Liver (tissue), 9 donors: Measurements from ENCODE around the gene GRID2IP. TPM values are rescaled to one million over a fixed set of nuclear protein-coding genes. Genes with fewer than 3 reads are reported as not detected.

Experiments
- DNase-seq: peaks from one replicate; pipeline ENCODE4 v3.0.0-alpha.2; 2017; ENCODE audit warnings: low spot score
- H3K27ac ChIP-seq, 2 donors: one replicate each; pipeline ENCODE4 v1.7.0; 2013; ENCODE audit warnings: inconsistent platforms in 2 of 2, low read length in 2 of 2, control low read depth in 1 of 2, low read depth in 1 of 2, mild to moderate bottlenecking in 1 of 2
- H3K27me3 ChIP-seq, 4 donors: one replicate each; pipeline versions ENCODE4 v1.6.1 to v1.7.0; 2013; ENCODE audit warnings: low read length in 3 of 4, inconsistent platforms in 1 of 4, mild to moderate bottlenecking in 1 of 4, moderate library complexity in 1 of 4; ENCODE audit not compliant: control insufficient read depth in 4 of 4, insufficient read depth in 4 of 4
- H3K36me3 ChIP-seq, 4 donors: one replicate each; pipeline versions ENCODE4 v1.6.1 to v1.7.0; 2013; ENCODE audit warnings: low read length in 3 of 4, mild to moderate bottlenecking in 3 of 4, low read depth in 1 of 4, moderate library complexity in 1 of 4; ENCODE audit not compliant: control insufficient read depth in 4 of 4, insufficient read depth in 3 of 4
- H3K4me1 ChIP-seq, 4 donors: one replicate each; pipeline versions ENCODE4 v1.6.1 to v1.7.0; 2013; ENCODE audit warnings: low read length in 3 of 4, mild to moderate bottlenecking in 3 of 4, moderate library complexity in 1 of 4; ENCODE audit not compliant: control insufficient read depth in 4 of 4, insufficient read depth in 4 of 4
- H3K4me3 ChIP-seq, 3 donors: one replicate each; pipeline versions ENCODE4 v1.6.1 to v1.7.0; 2013; ENCODE audit warnings: low read length in 3 of 3, control low read depth in 1 of 3, low read depth in 1 of 3, mild to moderate bottlenecking in 1 of 3
- H3K9ac ChIP-seq, 2 donors: one replicate each; pipeline ENCODE4 v1.7.0; 2013; ENCODE audit warnings: low read length in 2 of 2, mild to moderate bottlenecking in 2 of 2, moderate library complexity in 2 of 2, control low read depth in 1 of 2, low read depth in 1 of 2
- H3K9me3 ChIP-seq, 4 donors: one replicate each; pipeline versions ENCODE4 v1.6.1 to v1.7.0; 2013; ENCODE audit warnings: low read length in 3 of 4; ENCODE audit not compliant: control insufficient read depth in 4 of 4
- ATF3 ChIP-seq: IDR thresholded peaks from 2 replicates; pipeline ENCODE4 v1.6.1; 2016; ENCODE audit warnings: antibody characterized with exemption
- CTCF ChIP-seq: fragments of 150-350 bp; IDR thresholded peaks from 2 replicates; pipeline ENCODE4 v1.5.1; 2017; ENCODE audit warnings: improper control_type of control experiment, low read depth, low read length; ENCODE audit not compliant: missing input control
- EGR1 ChIP-seq, 2 donors: IDR thresholded peaks; 2 replicates each; pipeline ENCODE4 v1.6.1; 2016 to 2018; ENCODE audit warnings: antibody characterized with exemption in 2 of 2, low read depth in 2 of 2
- FOXA1 ChIP-seq: IDR thresholded peaks from 2 replicates; pipeline ENCODE4 v1.6.1; 2016; ENCODE audit warnings: antibody characterized with exemption
- FOXA2 ChIP-seq: IDR thresholded peaks from 2 replicates; pipeline ENCODE4 v1.6.1; 2016; ENCODE audit warnings: antibody characterized with exemption
- GABPA ChIP-seq, 2 donors: IDR thresholded peaks in 1 of 2; conservative IDR thresholded peaks in 1 of 2; 2 replicates each; pipeline ENCODE4 v1.6.1; 2016; ENCODE audit warnings: antibody characterized with exemption in 2 of 2, mild to moderate bottlenecking in 1 of 2, moderate library complexity in 1 of 2
- HNF4A ChIP-seq, 2 donors: conservative IDR thresholded peaks; 2 replicates each; pipeline ENCODE4 v1.6.1; 2016; ENCODE audit warnings: antibody characterized with exemption in 2 of 2, mild to moderate bottlenecking in 2 of 2
- HNF4G ChIP-seq: IDR thresholded peaks from 2 replicates; pipeline ENCODE4 v1.6.1; 2016; ENCODE audit warnings: antibody characterized with exemption
- JUND ChIP-seq, 2 donors: IDR thresholded peaks; 2 replicates each; pipeline ENCODE4 v1.6.1; 2016; ENCODE audit warnings: antibody characterized with exemption in 2 of 2
- MAX ChIP-seq: IDR thresholded peaks from 2 replicates; pipeline ENCODE4 v1.6.1; 2016; ENCODE audit warnings: antibody characterized with exemption
- NR2F2 ChIP-seq: IDR thresholded peaks from 2 replicates; pipeline ENCODE4 v1.6.1; 2016; ENCODE audit warnings: antibody characterized with exemption
- RAD21 ChIP-seq, 2 donors: IDR thresholded peaks; 2 replicates each; pipeline ENCODE4 v1.6.1; 2016; ENCODE audit warnings: antibody characterized with exemption in 2 of 2, mild to moderate bottlenecking in 2 of 2
- REST ChIP-seq: IDR thresholded peaks from 2 replicates; pipeline ENCODE4 v1.6.1; 2016; ENCODE audit warnings: antibody characterized with exemption, mild to moderate bottlenecking
- RXRA ChIP-seq, 2 donors: IDR thresholded peaks; 2 replicates each; pipeline ENCODE4 v1.6.1; 2017 to 2018; ENCODE audit warnings: antibody characterized with exemption in 2 of 2, mild to moderate bottlenecking in 1 of 2
- SP1 ChIP-seq: IDR thresholded peaks from 2 replicates; pipeline ENCODE4 v1.6.1; 2018; ENCODE audit warnings: antibody characterized with exemption, mild to moderate bottlenecking
- TAF1 ChIP-seq: conservative IDR thresholded peaks from 2 replicates; pipeline ENCODE4 v1.6.1; 2016; ENCODE audit warnings: antibody characterized with exemption, mild to moderate bottlenecking
- YY1 ChIP-seq: IDR thresholded peaks from 2 replicates; pipeline ENCODE4 v1.6.1; 2016; ENCODE audit warnings: antibody characterized with exemption, mild to moderate bottlenecking
- ZBTB33 ChIP-seq: IDR thresholded peaks from 2 replicates; pipeline ENCODE4 v1.6.1; 2016; ENCODE audit warnings: antibody characterized with exemption
- WGBS: extraction: QIAGEN DNeasy Blood & Tissue Kit; methylation state at CpG from one replicate; pipeline ENCODE4 v1.1.7; 2013; 5-methylcytosine and 5-hydroxymethylcytosine counted together
- polyA plus RNA-seq, 2 donors: library from polyadenylated mRNA; stranded (reverse) in 1 of 2; unstranded in 1 of 2; fragments of 200-250 nt in 1 of 2; fragments of >200 nt in 1 of 2; fragmentation: Nextera tagmentation in 1 of 2; extraction: Ambion mirVana in 1 of 2; gene quantifications; one replicate each; pipeline versions ENCODE4 v1.2.1 to v1.2.3, GENCODE V29; 2013 to 2015
- total RNA-seq, 2 donors: library from RNA; depleted of rRNA; stranded (reverse); fragments of >200 nt; gene quantifications; one replicate each; pipeline ENCODE4 v1.2.3, GENCODE V29; 2014
- donor health status: healthy.
- donor health status: healthy.
- donor health status: healthy.
- donor health status: healthy.
- donor health status: healthy.

The GRID2IP gene
- total and polyA plus RNA-seq, 4 donors = 0.05 to 0.08 TPM; not detected in 2

GRCh38 chr7:6482307-6482706 lies 69.0 kb downstream of the GRID2IP start:
- H3K27ac ChIP-seq = peak overlapping the region; percentile 19 to 94
- H3K9ac ChIP-seq = peak overlapping the region; percentile 36 to 92
- 18% methylated on average over 4 of the region's 4 CpGs for WGBS
- TF ChIP-seq FOXA1 (no peak), TAF1 (no peak), NR2F2 (peak; percentile 37), CTCF (no peak), FOXA2 (no peak), ZBTB33 (peak; percentile 31), JUND (IDR thresholded peaks at IDR 0.05) (peak; percentile 70 to 86), REST (peak; percentile 57), HNF4A (conservative IDR thresholded peaks at IDR 0.05) (peak; percentile 95 to 96), MAX (peak; percentile 64), YY1 (peak; percentile 51), HNF4G (peak; percentile 92), GABPA (IDR thresholded peaks at IDR 0.05 in 1 of 2, conservative IDR thresholded peaks at IDR 0.05 in 1 of 2) (peak in 1 of 2 donors; percentile 35), ATF3 (peak; percentile 22), SP1 (peak; percentile 82), RXRA (IDR thresholded peaks at IDR 0.05) (peak; percentile 81 to 85), RAD21 (IDR thresholded peaks at IDR 0.05) (peak; percentile 6 to 16), EGR1 (IDR thresholded peaks at IDR 0.05; ENCODE audit: low read depth in 2 of 2) (peak in 1 of 2 donors; percentile 30)
- H3K4me3 ChIP-seq = peak overlapping the region; percentile 70 to 99 (median 92)
- H3K4me1 ChIP-seq = peaks cover 6 to 47% (median 39%) of the 10 kb centered on the region in 4 donors
- peaks cover 0 to 2% (median 0%) of the 10 kb centered on the region in 4 donors for H3K36me3 ChIP-seq
- no peaks in the 10 kb centered on the region for H3K27me3 ChIP-seq
- no peaks in the 10 kb centered on the region for H3K9me3 ChIP-seq
- no peak for DNase-seq
